Midbrain (tissue), 1 donor: Measurements from ENCODE around the gene PTPN18.
A peak's percentile ranks its signal among the peaks of the same experiment; 100 is the strongest.

ENCODE experiments used
- DNase-seq: peaks from one replicate; lab custom pipeline; 2025; lab: John Stamatoyannopoulos, UW

Gene PTPN18

DNA sequence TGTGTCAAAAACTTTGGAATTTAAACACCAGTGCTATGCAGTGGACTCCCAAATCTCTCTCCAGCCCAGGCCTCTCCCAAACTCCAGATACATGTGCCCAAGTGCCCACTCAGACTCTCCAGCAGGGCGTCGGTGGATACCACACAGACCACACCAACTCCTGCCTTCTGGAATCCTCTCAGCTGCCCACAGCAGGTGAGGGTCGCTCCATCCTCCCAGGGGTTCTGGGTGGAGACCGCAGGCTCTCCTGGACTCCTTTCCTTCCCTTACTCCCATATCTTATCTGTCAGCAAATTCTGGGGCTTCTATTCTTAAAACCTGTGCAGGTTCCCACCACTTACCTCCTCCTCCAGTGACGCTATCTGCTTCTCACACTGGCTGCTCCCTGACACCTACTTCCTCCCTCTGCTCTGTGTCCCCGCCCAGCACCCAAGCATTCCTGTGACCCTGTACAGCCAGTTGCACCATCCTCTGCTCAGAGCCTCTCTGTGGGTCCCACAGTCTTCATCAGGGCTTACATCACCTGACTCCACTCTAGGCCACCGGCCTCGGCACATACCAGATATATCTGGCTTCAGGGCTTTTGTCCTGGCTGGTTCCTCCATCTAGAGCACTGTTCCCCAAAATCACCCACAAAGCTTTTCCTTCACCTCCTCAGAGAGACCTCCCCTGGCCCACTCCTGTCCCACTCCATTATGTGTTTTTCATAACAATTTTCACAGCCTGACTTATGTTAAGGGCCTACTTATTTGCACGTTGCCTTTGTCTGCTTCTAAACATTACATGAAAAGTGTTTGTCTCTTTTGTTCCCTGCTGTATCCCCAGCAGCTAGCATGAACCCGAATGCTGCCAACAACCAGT, 15.7 kb upstream of the PTPN18 start:
- DNase-seq = no peak

DNA sequence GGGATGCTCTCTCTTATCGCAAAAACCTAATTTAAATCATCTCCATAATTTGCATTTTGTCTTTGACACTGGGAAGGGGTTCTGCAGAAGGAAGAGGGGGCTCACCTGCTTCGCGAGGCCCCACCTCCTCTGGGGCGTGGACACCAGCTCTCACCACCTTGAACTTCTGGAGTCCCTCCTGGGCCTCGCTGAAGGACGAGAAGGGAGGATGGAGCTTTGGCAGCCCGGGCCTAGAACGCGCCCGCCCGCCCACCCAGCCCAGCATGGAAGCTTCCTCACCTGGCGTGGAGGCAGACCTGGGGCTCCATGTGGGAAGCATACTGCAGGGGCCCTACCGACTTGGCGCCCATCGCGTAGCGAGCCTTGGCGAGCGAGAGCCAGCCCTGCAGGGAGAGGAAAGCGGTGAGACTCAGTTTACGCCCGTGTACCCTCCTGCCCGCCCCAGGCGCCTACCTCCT, 14.3 kb upstream of the PTPN18 start:
- no peak for DNase-seq

DNA sequence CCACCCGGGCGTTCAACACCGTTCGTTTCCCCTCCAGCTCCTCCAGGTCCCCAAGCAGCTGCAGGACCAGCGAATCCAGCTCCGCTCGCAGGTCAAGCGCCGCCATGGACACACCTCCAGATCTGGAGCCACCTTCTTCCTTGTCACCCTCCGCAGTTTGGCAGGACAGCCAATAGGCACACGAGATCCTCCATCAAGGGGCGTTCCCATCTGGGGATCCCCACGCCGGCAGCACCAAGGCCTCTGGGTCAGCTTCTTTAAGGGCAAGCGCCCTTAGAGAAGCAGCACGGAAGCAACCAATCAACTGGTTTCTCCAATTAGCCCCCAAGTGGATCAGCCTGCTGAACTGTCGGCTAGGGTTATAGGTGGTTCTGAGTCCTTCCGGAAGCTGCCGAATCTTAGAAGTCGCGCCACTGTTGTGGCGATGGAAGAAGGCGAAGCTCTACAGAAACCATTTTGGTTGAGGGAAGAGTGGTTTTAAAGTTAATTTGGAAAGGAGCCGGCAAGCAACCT, 13.8 kb upstream of the PTPN18 start:
- peak; percentile 90 for DNase-seq

DNA sequence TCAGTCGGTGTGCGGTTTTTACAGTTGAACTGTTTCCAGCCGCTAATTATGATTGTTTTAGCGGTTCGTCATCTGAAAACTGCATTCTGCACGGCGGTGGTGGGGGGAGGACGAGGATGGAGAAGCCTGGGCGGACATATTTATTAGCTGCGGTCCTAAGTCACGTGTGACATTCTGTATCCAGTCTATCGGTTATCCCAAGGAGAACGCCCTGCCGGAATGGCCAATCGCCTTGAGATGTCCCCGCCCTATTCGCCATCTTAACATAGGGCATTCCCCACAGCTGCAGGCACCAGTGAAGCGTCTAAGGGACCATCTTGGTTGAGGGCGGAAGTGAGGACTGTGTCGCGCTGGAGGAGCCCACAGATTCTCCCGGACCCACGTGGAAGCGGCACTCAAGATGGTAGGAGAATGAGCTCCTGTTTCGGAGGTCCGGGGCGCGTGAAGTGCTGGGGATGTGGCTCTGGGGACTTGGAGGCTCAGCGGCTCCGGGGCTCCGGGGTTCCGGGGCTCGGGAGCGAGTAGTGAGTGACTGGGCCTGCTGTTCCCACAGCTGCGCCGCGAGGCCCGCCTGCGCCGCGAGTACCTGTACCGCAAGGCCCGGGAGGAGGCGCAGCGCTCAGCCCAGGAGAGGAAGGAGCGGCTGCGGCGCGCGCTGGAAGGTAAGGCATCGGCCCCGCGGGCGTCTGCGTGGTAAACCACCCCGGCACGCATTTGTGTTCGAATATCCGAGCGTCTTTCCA, 13.2 kb upstream of the PTPN18 start, which contains the start of gene IMP4:
TSS of gene IMP4 (plus strand) at position 365 of the 743 bp plus-strand sequence. CDS start at position 401, 36 bp downstream.
- DNase-seq = peak; percentile 99

DNA sequence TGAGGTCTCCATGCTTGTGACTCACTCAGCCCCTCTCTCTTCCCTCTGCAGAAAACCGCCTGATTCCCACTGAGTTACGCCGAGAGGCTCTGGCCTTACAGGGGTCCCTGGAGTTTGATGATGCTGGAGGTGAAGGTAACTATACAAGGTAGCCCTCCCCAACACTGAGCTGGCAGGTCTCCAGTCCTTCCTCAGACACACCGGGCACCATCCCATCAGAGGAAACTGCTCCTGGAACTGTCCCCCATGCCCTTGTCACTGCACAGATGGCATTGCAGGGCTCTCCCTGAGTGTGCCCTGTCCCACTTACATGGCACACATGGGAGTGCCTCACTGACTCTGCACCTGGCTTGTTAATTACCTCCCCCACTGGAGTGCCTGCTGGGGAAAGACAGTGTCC, 11.3 kb upstream of the PTPN18 start:
- no peak for DNase-seq

DNA sequence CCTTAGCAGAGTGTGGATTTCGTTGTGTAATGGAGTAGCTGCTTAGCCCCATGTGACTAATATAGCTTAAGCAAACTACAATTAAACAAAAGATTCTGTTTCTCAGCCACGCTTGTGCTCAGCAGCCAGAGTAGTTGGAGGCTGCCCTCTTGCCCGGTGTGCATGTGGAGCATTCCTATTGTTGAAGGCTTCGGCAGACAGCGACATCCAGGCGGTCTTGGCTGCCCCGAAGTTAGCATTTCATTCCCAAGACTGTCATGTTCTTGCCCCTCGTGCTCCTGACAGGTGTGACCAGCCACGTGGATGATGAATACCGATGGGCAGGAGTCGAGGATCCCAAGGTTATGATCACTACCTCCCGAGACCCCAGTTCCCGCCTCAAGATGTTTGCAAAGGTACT, 10.8 kb upstream of the PTPN18 start:
- no peak for DNase-seq

DNA sequence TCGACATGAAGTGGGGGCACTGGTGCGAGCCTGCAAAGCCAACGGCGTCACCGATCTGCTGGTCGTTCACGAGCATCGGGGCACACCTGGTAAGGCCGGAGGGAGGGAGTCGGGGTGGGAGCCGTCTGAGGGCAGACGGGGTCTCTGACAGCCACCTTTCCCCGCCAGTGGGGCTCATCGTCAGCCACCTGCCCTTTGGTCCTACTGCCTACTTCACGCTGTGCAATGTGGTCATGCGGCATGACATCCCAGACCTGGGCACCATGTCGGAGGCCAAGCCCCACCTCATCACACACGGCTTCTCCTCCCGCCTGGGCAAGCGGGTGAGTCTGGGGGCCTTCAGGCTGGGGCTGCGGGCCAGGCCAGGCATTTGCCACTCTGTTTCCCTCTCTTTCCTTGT, 10.2 kb upstream of the PTPN18 start:
- DNase-seq = no peak

DNA sequence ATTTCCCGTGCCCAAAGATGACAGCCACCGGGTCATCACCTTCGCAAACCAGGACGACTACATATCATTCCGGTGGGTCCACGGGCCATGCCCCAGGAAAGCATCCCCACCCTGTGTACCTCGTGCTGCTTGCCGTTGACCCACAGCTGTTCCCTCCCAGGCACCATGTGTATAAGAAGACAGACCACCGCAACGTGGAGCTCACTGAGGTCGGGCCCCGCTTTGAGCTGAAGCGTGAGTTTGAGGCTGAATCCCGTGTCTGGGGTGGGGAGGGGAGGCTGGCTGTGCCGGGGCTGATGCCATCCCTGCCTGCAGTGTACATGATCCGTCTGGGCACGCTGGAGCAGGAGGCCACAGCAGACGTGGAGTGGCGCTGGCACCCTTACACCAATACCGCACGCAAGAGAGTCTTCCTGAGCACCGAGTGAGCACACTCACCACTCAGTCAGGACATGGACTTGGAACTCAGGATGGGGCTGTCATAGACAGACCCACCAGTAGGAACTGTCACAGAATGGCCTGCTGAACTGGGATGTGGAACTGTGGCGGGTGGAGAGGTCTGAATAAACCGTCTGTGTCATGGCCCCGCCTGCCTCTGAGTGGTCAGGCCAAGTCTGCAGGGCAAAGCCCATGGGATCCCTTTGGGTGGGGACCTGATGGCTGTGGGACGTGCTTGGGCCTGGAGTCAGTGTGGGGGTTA, 9.7 kb upstream of the PTPN18 start:
- DNase-seq = no peak

DNA sequence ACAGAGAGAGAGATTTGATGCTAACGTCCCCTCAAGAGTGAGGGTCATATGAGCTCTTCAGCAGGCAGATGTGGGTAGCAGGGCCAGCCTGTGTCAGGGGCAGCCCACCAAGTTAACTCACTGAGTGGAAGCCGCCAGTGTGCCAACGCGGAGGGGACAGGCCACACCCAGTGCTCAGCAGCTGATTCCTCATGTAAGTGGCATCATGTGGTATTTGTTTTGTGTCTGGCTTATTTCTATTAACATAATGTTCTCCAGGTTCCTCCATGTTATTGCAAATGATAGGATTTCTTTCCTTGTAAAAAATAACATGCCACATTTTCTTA, 9.2 kb upstream of the PTPN18 start:
- no peak for DNase-seq

DNA sequence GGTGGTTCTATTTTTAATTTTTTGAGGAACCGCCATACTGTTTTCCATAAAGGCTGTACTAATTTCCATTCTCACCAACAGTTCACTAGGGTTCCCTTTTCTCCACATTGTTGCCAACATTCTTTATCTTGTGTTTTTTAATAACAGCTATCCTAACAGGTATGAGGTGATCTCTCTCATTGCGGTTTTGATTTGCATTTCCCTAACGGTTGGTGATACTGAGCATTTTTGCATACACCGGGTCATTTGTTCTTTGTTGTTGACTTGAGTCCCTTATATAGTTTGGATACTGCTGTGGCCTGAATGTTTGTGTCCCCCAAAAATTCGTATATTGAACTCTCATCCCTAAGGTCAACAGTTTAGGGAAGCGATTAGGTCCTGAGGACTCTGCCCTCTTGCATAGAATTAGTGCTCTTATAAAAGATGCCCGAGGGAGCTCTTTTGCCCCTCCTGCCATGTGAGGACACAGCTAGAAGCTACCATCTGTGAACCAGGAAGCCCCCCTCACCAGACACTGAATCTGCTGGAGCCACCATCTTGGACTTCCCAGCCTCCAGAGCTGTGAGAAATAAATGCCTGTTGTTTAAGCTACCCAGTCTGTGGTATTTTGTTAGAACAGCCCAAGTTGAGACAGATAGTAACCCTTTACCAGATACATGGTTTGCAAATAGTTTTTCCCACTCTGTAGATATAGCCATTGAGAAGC, 8.5 kb upstream of the PTPN18 start:
- no peak for DNase-seq

DNA sequence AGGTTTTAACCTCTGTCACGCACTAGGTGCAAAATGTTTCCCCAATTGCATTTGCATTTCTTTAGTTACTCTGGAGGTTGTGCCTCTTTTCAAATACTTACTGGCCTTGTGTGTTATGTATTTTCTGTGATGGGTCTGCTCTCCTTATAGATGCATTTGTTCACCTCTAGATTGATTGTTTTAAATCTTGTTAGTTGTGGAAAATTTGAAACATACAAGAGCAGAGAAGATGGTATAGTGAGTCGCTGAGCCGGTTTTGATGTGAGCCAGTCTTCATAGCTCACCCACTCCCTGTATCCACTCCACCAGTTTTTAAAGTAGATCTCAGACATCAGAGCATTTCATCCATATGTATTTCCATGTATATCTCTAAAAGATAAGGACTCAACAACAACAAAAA, 6.7 kb upstream of the PTPN18 start:
- DNase-seq = no peak

DNA sequence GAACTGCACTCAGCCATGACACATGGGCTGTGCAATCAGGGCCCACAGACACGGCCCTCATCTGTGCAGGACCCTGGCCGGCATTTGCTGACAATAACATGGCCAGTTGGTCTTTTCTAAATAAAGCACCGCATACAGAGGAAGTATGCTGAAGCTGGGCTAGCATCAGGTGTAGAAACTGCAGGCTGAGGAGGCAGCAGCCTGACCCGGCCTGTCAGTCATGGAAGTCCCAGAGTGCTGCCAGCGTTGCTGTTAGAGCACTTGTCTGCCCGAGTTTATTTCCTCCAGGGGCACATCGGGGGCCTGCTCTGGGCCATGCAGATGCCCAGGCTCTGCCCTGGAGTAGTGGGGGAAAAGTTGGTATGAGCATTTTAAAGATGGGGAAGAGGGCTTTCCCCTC, 4.1 kb upstream of the PTPN18 start:
- DNase-seq = no peak

DNA sequence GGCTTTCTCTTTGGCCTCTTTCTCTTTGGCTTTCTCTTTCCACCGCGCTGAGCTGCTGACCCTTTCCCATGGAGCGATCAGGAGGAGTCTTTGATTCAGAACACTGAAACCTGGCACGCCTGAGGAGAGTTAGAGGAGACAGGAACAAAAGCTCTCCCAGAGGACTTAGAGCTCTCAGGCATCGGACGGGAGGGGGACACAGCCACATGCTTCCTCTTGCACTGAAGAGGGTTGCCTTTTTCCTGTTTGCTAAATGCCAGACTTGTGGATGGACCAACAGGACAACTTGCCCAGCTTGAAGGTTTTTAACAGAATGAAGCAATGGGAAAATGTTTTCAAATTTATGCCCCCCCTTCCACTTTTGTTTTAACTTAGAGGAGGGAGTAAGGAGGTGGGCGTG, 3.6 kb upstream of the PTPN18 start:
- peak; percentile 28 for DNase-seq

DNA sequence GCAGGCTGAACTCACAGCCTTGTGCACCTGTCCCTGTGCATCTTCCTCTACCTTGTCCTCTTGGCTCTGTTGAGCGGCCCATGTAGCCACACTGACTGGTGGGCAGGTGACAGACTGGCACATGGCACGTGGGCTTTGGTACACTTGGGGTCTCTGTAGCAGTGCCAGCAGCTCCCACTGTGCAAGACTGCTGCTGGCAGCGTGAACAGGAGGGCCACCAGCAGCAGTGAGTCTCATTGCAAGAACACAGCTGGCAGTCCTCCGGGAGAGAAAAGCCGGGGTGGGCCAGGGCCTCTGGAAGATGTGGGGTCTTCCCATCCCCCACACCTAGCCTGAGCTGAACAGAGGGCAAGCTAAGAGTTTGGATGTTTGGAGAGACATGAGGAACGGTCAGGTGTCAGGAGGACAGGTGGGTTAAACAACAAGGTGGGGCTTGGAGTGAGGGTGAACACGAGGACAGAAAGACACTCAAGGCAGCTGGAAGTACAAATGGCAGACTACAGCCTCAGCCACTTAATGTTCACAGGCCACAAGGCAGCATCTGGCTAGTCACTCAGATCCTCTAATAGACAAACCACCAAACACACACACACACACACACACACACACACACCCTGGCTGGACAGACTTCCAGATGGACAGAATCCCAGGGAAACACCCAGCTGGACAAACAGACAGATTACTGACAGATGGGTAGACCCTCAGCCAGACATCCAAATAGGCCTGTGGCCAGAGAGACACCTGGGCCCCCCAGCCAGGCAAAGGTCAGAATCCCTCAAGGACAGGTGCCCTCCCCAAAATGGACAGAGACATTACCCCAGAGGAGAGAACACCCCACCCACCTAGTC, 2.3 kb upstream of the PTPN18 start:
- no peak for DNase-seq

DNA sequence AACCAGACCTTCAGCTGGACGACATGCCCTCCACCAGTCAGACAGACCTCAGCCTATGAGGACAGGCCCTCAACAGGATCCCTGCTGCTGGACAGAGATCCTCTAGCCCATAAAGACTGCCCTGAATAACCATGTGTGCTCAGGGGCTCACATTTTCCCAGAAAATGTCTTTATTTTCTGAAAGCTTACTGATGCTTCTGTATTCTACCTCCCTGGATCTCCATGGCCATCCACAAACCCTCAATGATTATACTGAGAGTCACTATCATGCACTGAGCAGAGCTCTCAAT, 1.8 kb upstream of the PTPN18 start:
- DNase-seq = no peak

DNA sequence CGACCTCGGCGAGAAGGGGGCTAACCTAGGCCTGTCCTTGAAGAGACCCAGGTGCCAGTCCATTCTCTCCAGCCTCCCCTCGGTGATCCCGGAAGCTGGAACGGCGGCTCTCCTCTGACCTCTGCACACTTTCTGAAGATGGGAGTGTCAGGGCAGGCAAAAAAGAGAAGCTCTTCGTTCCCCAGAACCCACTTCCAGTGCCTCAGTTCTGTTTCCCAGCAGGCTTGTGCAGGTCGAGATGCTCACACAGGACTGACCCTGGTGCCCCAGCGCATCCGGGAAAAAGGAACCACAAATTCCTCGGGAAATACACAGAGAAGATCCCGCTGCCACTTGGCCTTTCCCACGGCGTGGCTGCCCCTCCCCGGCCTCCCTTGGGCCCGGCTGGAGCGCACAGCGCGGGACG, 681 bp upstream of the PTPN18 start:
- no peak for DNase-seq

DNA sequence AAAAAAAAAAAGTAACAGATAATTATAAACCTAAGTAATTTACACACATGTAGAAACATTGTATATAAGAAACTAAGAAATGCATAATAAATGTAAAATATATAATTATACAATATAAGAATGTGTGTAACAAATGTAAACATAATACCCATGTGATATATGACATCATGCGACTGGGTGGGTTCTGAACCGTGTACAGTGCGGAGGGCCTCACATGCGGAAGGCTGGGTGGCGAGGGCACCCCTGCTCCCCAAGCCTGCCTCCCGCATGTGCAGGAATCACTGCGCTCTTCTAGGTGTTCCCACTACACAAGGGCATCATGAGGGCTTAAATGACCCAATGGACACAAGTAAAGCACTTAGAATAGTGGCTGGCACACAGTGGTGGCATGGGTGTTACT, 2.0 kb downstream of the PTPN18 start:
- no peak for DNase-seq

DNA sequence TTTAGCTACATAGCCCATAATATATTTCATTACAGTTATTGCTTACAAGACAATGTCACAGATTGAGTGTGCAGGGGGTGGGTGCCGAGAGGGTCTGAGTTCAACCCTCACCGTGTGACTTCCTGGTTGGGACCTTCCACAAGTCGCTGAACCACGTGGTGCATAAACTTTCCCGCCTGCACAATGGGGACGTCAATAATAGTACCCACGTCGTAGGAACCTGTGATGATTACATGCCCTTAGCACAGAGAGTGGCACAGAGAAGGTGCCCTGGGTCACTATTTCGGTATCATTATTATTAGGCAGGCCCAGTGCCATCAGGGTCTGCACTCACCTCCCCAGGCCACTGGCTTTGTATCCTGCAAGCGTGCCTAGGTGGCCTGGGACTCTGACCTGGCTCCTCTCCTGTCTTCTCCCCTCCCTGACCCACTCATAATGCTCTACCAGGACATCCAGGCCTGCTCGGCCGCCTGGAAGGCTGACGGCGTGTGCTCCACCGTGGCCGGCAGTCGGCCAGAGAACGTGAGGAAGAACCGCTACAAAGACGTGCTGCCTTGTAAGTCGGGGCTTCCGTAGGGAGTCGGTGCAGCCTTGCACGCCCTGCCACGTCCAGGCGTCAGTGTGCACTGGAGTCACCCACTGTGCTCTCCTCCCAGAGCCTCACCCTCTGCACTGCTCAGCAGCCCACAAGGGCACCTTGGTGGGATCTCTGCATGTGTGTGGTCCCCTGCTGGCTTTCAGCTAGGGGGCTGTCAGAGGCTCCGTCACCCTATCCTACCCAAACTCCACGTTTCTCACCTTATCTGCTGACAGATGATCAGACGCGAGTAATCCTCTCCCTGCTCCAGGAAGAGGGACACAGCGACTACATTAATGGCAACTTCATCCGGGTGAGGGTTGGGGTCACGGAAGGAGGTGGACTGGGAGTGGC, 2.8 kb downstream of the PTPN18 start:
- no peak for DNase-seq

DNA sequence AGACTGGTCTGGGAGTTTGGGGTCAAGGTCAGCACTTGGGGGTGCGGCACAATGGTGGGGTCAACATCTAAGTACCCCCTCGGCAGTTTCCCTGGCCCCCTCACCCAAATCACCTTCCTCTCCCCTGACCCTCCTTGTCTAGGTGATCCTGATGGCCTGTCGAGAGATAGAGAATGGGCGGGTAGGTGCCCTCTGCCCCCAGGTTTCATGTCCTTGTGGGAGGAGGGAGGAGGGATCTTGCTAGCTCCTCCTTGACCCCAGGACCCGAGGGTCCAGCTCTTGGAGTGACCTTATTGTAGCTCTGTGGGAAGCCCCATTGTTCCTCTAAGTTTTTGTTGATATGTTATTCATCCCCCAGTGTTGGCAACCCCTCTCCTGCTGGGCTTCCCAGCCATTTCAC, 3.6 kb downstream of the PTPN18 start:
- no peak for DNase-seq

DNA sequence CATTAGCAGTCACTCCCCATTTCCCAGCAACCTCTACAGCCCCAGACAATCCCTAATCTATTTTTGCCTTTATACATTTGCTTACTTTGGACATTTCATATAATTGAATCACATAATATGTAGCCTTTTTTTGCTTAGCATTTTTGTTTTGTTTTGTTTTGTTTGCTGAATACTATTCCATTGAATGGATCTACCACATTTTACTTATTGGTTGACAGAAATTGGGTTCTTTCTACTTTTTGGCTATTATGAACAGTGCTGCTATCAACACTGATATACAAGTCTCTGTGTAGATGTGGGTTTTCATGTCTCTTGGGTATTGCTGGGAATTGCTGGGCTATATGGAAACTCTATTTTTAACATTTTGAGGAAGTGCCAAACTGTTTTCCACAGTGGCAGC, 7.6 kb downstream of the PTPN18 start:
- DNase-seq = no peak
